Smooth muscle cell of the pulmonary artery (primary cell): ENCODE results near the gene RASIP1. TPM values are rescaled to one million over a fixed set of nuclear protein-coding genes. Genes with fewer than 3 reads are reported as not detected.

Source experiments
- total RNA-seq: library from RNA; depleted of rRNA; stranded (reverse); fragments of >200 nt; gene quantifications from 2 replicates; pipeline ENCODE4 v1.2.3, GENCODE V29; 2014

Gene RASIP1, protein sequence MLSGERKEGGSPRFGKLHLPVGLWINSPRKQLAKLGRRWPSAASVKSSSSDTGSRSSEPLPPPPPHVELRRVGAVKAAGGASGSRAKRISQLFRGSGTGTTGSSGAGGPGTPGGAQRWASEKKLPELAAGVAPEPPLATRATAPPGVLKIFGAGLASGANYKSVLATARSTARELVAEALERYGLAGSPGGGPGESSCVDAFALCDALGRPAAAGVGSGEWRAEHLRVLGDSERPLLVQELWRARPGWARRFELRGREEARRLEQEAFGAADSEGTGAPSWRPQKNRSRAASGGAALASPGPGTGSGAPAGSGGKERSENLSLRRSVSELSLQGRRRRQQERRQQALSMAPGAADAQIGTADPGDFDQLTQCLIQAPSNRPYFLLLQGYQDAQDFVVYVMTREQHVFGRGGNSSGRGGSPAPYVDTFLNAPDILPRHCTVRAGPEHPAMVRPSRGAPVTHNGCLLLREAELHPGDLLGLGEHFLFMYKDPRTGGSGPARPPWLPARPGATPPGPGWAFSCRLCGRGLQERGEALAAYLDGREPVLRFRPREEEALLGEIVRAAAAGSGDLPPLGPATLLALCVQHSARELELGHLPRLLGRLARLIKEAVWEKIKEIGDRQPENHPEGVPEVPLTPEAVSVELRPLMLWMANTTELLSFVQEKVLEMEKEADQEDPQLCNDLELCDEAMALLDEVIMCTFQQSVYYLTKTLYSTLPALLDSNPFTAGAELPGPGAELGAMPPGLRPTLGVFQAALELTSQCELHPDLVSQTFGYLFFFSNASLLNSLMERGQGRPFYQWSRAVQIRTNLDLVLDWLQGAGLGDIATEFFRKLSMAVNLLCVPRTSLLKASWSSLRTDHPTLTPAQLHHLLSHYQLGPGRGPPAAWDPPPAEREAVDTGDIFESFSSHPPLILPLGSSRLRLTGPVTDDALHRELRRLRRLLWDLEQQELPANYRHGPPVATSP
- 0.52 and 1.0 TPM in 2 replicates for total RNA-seq

GRCh38 chr19:48740164-48740972, at the start of gene RASIP1:
RASIP1 (minus strand) TSS chr19:48740610; CDS start chr19:48740282, 328 bp downstream.

DNA sequence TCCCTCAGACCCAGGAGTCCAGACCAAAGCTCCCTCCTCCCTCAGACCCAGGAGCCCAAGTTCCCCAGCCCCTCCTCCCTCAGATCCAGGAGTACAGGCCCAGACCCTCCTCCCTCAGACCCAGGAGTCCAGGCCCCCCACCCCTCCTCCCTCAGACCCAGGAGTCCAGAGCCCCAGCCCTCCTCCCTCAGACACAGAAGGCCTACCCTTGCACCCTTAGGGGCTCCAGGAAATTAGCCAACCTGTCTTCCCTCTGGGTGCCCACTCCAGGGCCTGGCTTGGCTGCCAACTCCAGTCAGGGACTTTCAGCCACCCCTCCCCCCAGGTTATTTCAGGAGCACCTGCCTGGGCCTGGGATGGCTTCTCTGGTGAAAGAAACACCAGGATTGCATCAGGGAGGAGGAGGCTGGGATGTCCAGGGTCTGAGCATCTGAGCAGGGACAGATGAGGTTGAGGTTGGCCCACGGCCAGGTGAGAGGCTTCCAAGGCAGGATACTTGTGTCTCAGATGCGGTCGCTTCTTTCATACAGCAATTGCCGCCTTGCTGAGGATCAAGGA, 14.8 kb upstream of the RASIP1 start, which contains the start of gene FGF21:
TSS of gene FGF21 (plus strand) at position 441 of the 558 bp plus-strand sequence. CDS start 713 bp downstream, outside the sequence.

GRCh38 chr19:48752496-48753365, 12.3 kb upstream of the RASIP1 start, which contains the start of gene FUT1:
FUT1 (minus strand) TSS chr19:48752641; CDS start chr19:48751281, 1,360 bp downstream.

GRCh38 chr19:48746738-48747575, 6.5 kb upstream of the RASIP1 start, which contains the start of gene IZUMO1:
IZUMO1 (minus strand) TSS chr19:48746909; CDS start chr19:48745859, 1,050 bp downstream.

DNA sequence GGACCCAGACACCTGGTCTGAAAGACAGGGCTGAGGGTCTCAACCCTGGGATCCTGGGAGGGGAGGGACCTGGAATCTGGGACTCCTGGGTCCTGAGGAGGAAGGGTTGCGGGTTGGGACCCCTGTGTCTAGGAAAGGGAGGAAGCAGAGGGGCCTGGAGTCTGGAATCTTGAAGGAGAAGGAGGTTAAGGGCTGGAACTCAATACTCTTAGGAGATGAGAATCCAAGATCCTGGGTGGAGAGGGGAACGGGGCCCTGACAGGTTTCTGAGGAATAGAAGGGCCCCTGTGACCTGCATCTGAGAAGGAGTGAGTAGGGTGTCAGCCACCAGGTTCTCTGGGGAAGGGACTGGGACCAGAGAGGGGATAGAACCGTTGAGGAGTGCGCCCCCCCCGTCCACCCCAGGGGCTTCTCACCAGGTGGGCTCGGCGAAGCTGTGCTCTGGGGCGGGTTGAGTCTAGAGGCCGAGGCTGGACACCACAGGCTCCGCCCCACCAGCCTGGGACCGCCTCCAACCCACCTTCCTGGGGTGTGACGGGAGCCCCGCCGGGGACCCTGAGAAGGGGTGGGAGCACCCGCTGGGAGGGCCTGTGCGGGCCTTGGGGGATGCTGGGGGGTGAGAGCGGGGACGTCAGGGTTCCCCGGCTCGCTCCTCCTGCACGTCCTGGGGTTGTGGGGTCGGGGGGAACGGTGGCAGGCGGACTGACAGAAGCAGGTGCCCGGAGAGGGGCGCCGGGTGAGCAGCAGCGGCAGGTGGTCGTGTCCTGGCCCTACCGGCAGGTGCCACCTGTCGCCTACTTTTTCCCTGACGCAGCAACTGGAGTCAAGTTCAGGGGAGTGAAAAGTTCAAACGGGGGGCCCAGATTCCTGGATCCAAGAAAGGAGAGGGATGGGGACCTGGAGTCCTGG, 20.9 kb downstream of the RASIP1 start, which contains the start of gene MAMSTR:
TSS of gene MAMSTR (minus strand) at position 463 of the 909 bp plus-strand sequence. CDS start 694 bp downstream, outside the sequence.

GRCh38 chr19:48695743-48696352, 44.6 kb downstream of the RASIP1 start, which contains the start of gene FUT2:
FUT2 (plus strand) TSS chr19:48695971; CDS start chr19:48702957, 6,986 bp downstream.

GRCh38 chr19:48672994-48673393, 67.4 kb downstream of the RASIP1 start, which contains the start of gene NTN5:
NTN5 (minus strand) TSS chr19:48673017; CDS start chr19:48670986, 2,031 bp downstream.

Other genes starting within 250 kb of the RASIP1 start
- 0.33 and 0.89 TPM in 2 replicates for gene LMTK3, start 228.8 kb downstream of the RASIP1 start, total RNA-seq
- gene SULT2B1, start 188.4 kb downstream of the RASIP1 start, total RNA-seq, result not detected in 2 replicates
- not detected in 2 replicates for gene SPACA4, start 133.9 kb downstream of the RASIP1 start, total RNA-seq
- 0.23 and 0.52 TPM in 2 replicates for gene FAM83E, start 125.5 kb downstream of the RASIP1 start, total RNA-seq
- gene RPL18, start 121.4 kb downstream of the RASIP1 start, total RNA-seq, result 1,103 and 1,191 TPM in 2 replicates
- 8.7 and 13.1 TPM in 2 replicates for gene SPHK2, start 121.1 kb downstream of the RASIP1 start, total RNA-seq
- 7.4 and 7.8 TPM in 2 replicates for gene DBP, start 103.2 kb downstream of the RASIP1 start, total RNA-seq
- 0.99 and 1.6 TPM in 2 replicates for gene CA11, start 94.4 kb downstream of the RASIP1 start, total RNA-seq
- gene NTN5, start 67.6 kb downstream of the RASIP1 start, total RNA-seq, result 0.43 and 0.46 TPM in 2 replicates
- not detected in 2 replicates for gene FUT2, start 44.6 kb downstream of the RASIP1 start, total RNA-seq
- 0.65 and 0.69 TPM in 2 replicates for gene MAMSTR, start 20.9 kb downstream of the RASIP1 start, total RNA-seq
- gene IZUMO1, start 6.3 kb upstream of the RASIP1 start, total RNA-seq, result 0.07 TPM in 1 of 2 replicates, not detected in the other
- 0.13 TPM in 2 replicates for gene FUT1, start 12.0 kb upstream of the RASIP1 start, total RNA-seq
- gene FGF21, start 14.9 kb upstream of the RASIP1 start, total RNA-seq, result not detected in 2 replicates
- 33.0 and 35.3 TPM in 2 replicates for gene BCAT2, start 70.4 kb upstream of the RASIP1 start, total RNA-seq
- gene HSD17B14, start 95.9 kb upstream of the RASIP1 start, total RNA-seq, result 2.2 and 2.8 TPM in 2 replicates
- gene PLEKHA4, start 128.0 kb upstream of the RASIP1 start, total RNA-seq, result 21.3 and 22.6 TPM in 2 replicates
- gene PPP1R15A, start 131.8 kb upstream of the RASIP1 start, total RNA-seq, result 53.2 and 70.7 TPM in 2 replicates
- 0.23 TPM in 1 of 2 replicates, not detected in the other for gene TULP2, start 158.1 kb upstream of the RASIP1 start, total RNA-seq
- gene NUCB1, start 159.7 kb upstream of the RASIP1 start, total RNA-seq, result 522 and 547 TPM in 2 replicates
- gene DHDH, start 193.1 kb upstream of the RASIP1 start, total RNA-seq, result 0.17 TPM in 1 of 2 replicates, not detected in the other
- 79.2 and 117 TPM in 2 replicates for gene BAX, start 214.3 kb upstream of the RASIP1 start, total RNA-seq
- gene FTL, start 224.7 kb upstream of the RASIP1 start, total RNA-seq, result 4,527 and 7,180 TPM in 2 replicates